HG02973 (cell line): ENCODE data around the gene TAF1C.
A peak's percentile ranks its signal among the peaks of the same experiment; 100 is the strongest.
"Not testable (repeated sequence)": the region's sequence is repeated elsewhere in the genome, so short reads cannot be mapped to it uniquely, and the experiment has no call there.

Source experiments
- ATAC-seq: cut with Tn5 transposase; IDR thresholded peaks from one replicate; pipeline ENCODE4 v1.9.1; 2021; ENCODE audit warnings: moderate library complexity; ENCODE audit not compliant: unreplicated experiment

TAF1C gene

DNA sequence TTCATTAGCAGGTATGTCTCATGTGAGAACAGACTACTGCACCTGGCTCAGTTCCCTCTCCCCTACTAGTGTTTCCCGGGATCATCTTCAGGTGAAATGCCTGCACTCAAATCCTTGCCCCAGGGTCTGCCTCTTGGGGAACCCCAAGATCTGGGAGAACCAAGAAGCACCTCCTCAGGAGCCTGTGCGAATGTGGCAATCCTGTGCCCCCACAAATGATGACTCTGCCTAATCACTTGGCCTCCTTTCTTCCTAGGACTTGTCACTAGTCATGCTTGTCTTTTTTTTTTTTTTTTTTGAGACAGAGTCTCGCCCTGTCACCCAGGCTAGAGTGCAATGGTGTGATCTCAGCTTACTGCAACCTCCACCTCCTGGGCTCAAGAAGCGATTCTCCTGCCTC is 25.8 kb upstream of the TAF1C start:
- no peak for ATAC-seq

DNA sequence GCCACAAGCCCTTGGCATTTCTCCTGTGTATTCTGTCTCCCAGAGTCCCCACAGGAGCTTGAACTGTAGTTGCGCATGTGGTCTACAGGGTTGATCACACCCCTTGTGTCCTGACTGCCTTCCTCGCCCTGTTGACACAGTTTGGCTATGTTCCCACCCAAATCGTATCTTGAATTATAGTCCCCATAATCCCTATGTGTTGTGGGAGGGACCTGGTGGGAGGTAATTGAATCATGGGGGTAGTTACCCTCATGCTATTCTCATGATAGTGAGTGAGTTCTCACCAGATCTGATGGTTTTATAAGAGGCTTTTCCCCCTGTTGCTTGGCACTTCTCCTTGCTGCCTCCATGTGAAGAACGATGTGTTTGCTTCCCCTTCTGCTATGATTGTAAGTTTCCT is 25.3 kb upstream of the TAF1C start:
- ATAC-seq = no peak

DNA sequence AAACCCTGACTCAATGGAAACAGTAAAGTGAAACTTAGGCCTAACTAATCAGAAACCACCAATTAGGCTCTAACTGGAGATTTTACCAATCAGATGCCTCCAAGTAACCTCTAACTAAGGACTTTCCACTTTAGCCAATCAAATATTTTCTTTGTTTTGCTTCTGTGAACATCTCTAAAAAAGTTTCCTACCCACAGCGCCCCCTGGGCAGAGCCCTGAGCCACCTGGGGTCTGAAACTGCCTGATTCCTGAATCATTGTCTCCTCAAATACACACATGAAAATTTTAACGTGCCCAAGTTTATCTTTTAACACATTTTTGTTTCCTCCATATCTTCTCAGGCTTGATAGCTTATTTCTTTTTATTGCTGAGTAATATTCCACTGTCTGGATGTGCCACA is 23.1 kb upstream of the TAF1C start:
- no peak for ATAC-seq

DNA sequence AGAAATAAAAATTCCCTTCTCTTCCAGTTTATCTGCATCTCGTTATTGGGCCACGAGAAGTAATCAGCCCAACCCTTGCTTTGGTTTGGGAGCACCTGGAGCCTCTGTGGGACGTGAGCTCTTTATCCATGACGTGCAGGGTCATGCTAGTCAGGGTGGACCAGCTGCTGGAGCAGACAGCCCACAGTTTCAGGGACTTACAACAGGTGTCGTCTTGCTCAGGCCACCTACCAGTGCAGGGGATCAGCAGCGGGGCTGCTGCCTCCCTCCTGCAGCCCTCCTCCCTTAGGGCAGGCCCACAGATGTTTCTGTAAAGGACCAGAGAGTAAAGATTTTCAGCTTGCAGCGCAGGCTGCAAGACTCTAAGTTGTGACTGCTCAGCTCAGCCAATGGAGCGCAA is 21.0 kb upstream of the TAF1C start:
- ATAC-seq = no peak

DNA sequence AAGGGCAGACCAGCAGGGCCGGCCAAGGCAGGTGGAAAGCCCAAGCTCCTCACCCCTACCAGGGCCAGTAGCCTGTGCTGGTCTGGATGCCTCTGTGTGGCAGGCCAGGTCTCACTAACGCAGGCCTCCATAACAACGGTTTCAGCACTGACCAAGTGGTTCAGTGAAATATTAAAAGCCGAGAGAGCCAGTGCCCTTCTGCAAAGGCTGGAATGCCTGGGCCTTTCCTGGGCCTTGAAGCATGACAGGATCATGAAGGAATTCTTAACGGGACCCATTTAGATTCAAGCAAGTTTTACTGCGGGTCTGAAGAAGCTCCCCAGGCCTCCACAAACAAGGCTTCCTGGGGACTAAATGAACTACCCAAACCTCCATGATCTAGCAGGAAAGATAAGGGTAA is 20.4 kb upstream of the TAF1C start:
- no peak for ATAC-seq

DNA sequence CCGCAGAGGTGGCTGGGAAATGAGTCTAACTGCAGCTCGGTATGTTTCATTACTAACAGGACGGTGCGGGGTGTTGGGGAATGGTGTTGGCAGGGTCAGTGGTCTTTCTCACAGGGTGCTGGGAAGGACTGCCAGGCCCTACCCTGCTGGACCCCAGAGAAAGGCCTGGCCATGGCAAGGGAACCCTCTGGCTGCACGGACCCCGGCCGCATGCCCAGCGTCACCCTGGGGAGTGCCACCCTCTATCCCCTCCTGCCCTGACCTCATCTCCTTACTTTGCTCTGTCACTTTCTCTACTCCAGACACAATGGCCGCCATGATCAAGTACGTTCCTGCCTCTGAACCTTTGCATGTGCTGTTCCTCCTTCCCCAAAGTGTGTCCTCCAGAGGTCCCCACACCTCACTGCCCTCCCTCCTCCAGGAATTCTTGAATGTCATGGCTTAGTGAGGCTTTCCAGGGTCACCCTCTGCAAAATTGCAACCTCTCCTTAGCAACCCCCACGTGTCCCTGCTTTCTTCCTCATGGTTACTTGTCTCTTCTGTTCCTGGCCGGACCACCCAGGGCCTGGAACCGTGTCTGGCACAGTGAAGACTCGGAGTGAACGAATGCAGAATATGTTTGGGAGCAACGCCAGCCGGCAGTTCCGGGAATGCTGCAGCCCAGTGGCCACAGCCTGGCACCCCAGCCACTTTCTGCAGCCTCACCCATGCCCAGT is 19.3 kb upstream of the TAF1C start:
- ATAC-seq = no peak

DNA sequence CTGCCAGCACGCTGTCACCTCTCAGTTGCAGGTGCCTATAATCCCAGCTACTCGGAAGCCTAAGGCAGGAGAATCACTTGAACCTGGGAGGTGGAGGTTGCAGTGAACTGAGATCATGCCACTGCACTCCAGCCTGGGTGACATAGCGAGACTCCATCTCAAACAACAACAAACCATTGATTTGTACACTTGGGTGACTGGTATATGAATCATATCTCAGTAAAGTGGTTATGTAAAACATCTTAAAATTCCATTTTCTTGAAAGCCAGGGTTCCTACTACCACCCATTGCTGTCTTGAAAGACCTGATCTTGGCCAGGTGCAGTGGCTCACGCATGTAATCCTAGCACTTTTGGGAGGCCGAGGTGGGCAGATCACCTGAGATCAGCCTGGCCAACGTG is 18.3 kb upstream of the TAF1C start:
- ATAC-seq = not testable (repeated sequence)

DNA sequence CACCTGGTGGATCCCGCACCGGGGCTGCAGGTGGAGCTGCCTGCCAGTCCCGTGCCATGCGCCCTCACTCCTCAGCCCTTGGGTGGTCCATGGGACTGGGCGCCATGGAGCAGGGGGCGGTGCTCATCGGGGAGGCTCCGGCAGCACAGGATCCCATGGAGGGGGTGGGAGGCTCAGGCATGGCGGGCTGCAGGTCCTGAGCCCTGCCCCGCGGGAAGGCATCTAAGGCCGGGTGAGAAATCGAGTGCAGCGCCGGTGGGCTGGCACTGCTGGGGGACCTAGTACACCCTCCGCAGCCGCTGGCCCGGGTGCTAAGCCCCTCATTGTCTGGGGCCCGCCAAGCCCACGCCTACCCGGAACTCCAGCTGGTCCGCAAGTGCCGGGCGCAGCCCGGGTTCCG is 17.7 kb upstream of the TAF1C start:
- not testable (repeated sequence) for ATAC-seq

DNA sequence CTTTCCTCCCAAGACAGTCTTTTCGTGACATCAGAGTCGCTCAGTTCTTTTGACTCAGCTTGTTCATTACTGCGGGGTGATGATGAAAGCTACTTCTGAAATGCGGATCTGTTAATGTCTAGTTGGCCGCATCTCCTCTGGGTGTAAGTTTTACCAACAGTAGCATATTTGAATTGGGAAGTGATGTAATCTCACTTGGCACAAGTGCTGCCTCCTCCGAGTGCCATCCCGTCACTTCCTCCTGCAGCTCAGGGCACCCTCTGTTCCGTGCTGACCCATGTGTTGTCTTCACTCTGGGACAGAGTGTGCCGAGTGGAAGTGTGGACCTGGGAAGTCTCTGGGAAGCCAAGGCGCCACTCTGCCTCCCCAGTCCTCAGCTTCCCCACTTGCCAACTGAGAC is 13.0 kb upstream of the TAF1C start:
- no peak for ATAC-seq

DNA sequence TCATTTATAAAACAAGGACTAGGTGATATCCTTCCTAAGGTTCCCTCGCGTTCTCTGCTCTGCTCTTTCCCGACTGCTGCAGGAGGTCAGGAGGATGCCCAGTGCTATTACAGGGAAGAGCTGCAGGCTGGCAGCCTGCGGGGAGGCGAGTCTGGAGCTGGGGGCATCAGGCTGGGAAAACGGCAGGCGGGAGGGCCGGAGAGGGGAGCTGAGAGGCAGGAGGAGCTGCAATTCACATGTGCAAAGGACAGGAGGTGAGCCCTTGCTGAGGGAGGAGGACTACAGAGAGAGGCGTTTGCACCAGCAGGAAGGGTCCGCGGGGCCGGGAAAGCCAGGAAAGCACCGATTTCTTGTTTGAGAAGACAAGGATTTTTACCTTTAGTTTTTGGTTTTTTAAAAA is 12.2 kb upstream of the TAF1C start:
- no peak for ATAC-seq

DNA sequence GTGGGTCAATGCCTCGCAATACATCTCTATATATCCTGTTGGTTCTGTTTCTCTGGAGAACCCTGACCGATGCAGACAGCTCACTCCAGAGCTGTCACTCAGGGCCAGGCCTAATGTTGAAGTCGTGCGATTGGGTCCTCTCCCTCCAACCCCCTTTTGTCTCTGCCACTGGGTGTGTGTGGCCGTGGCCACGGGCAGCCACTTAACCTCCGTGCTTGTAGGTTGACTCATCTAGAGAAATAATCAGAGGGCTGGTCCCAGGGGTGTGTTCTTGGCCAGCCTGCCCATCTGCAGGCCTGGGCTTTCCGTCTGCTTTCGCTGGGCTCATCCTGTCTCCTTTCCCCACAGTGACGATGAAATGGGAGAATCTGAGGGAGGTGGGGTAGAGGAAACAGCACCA is 11.5 kb upstream of the TAF1C start:
- ATAC-seq = no peak

DNA sequence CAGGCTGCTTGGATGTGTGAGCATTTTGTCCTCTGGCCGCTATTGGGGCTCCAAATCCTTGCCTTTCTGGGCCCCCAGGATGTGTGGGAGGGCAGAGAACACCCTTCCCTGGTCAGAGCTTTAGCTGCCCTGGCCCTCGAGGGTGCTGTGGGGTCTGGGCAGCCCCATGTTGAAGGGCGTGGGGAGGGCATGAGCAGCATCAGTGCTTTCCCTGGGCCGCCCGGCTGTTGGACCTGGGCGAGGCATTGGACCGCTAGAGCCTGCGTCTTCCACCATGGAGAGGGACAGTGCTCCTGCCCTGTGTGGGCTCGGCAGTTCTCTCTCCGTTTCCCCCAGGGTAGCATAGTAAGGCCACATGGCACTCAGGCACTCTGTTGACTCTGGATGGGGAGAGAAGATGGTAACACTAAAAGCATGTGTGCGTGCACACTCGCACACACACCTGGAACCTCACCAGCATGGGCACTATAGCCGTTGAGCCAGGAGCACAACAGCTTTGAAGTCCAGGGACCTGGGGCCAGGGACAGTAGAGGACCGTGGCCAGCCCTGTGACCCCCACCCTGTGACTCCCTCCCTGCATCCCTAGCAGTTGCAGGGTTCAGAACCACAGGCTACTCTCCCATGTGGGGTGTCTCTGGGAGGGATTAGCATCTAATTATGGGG is 10.7 kb upstream of the TAF1C start:
- no peak for ATAC-seq

DNA sequence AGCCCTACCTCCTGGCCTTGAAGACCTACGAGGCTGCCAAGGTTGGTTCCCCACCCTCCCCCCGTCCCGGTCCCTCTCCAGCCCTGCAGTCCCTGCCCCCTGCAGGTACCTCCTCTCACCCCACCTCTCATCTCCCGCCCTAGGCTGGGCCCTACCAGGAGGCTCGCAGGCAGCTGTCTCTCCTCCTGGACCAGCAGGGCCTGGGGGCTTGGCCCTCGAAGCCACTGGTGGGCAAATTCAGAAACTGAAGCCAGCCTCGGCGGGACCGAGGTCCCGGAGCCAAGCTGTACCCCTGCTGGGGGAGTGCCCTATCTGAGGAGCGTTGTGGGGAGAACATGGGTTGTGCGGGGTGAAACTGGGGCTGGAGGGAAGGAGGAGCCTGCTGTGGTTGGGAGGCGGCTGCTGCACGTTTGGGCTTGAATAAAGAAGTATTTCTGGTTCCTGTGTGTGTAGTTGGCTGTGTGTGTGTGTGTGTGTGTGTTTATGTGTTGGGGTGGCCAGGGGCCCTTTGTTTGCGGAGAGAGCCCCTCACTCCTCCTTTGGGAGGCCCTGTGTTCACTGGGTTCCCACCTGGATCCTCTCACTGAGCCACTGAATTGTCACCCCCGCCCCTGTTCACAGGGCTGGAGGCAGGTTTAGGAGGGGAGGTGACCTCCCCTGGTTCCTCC is 10.0 kb upstream of the TAF1C start:
- ATAC-seq = no peak

DNA sequence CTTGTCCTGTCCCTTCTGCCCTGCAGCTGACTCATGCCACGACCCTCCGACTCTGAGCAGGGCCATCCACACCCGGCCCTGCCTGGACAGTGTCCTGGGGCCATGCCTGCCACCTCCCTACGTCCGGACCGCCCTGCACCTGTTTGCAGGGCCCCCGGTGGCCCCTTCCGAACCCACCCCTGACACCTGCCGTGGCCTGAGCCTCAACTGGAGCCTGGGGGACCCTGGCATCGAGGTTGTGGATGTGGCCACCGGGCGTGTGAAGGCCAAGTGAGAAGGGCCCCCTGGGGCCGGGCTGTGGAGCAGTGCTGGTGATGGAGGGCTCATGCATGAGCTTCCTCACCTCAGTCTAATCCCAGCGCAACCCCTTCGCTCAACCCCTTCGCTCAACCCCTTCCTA is 9.2 kb upstream of the TAF1C start:
- no peak for ATAC-seq

DNA sequence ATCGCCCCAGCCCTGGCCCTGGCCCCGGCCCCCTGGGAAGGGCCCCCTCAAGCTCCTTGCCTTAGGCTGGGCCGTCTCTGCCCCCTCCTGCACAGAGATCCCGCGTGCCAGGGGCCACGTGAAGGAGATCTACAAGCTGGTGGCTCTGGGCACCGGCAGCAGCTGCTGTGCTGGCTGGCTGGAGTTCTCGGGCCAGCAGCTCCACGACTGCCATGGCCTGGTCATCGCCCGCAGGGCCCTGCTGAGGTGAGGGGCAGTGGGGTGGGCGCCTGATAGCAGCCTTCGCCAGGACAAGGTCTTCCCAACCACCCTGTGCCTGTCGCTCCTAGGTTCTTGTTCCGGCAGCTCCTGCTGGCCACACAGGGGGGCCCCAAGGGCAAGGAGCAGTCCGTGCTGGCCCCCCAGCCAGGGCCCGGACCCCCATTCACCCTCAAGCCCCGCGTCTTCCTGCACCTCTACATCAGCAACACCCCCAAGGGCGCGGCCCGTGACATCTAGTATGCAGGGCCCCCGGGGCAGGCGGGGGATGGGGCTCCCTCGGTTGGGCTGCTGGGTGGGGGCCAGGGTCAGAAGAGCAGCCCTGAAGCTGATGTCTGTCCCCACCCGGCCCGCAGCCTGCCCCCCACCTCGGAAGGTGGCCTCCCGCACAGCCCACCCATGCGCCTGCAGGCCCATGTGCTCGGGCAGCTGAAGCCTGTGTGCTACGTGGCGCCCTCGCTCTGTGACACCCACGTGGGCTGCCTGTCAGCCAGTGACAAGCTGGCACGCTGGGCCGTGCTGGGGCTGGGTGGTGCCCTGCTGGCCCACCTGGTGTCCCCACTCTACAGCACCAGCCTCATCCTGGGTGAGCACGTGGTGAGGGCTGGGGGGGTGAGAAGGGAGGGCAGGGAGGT is 8.6 kb upstream of the TAF1C start:
- ATAC-seq = no peak

DNA sequence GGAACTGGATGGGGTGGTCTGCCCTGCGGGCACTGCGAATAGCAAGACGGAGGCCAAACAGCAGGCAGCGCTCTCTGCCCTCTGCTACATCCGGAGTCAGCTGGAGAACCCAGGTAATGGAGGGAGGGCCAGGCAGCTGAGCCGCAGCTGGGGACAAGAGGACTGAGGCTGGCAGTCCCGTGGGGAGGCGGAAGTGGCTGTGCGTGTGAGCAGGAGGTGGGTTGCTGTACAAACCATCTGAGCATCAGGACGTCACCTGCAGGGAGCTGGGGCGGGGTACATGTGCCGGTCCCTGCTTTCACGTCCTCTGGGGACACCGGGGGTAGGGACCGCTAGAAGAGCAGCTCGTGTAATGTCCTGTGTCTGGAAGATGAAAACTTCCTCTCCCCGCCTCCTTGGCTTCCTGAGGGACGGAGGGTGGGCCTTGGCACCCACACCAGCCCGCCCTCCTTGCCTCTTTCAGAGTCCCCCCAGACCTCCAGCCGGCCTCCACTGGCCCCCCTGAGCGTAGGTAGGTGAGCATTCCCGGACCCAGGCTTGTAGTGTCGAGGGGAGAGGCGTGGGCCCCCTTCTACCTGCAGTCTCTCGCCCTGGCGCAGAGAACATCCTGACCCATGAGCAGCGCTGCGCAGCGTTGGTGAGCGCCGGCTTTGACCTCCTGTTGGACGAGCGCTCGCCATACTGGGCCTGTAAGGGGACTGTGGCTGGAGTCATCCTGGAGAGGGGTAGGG is 7.8 kb upstream of the TAF1C start:
- ATAC-seq = peak; percentile 48

DNA sequence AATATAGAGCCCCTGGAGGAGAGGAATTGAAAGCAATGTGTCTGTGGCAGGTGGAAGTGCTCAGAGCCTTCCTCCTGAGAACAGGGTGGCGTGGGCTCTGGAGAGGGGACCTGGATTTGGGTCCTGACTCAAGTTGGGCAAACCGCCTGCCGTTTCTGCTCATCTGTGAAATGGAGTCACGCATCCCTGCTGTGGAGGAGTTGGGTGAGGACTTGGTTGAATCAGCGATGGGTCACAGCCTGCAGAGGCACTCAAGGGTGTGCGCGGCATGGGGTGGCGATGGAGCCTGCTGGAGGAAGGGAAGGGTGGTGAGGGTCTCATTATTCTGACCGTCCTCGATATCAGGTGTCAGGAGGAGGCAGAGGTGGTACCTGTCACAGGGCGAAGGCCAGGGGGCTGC is 7.2 kb upstream of the TAF1C start:
- ATAC-seq = no peak

DNA sequence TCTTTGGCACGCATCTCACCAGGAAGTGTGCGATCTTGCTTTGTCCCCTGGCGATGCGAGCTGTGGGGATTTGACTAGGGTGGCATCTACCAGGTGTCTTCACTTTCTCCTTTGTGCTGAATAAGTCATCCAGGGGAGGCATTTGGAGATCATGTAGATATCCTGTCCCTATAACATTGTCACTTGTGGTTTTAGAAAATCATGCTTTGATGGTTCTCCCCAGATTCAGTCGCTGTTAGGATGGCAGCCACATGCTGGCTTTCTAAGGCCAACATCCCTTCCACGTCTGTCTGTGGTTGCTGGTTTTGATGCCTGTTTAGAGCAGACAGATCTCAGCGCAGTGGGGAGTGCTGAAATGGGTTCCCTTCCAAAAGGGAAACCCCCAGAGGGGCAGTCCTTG is 6.6 kb upstream of the TAF1C start:
- ATAC-seq = no peak

DNA sequence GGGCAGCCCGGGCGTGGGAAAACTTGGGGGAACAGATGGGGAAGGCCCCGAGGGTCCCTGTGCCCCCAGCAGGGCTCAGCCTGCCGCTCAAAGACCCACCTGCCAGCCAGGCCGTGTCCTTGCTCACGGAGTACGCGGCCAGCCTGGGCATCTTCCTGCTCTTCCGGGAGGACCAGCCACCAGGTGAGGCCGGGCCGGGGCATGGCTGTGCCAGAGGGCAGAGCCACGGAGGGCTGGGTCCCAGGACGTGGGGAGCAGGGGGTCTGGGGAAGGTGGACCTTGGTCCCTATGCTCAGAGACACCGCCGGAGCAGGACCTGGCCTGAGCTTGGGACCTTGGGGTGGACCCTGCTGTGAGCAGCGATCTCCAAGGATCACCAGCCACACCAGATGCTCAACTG is 4.6 kb upstream of the TAF1C start:
- ATAC-seq = no peak

DNA sequence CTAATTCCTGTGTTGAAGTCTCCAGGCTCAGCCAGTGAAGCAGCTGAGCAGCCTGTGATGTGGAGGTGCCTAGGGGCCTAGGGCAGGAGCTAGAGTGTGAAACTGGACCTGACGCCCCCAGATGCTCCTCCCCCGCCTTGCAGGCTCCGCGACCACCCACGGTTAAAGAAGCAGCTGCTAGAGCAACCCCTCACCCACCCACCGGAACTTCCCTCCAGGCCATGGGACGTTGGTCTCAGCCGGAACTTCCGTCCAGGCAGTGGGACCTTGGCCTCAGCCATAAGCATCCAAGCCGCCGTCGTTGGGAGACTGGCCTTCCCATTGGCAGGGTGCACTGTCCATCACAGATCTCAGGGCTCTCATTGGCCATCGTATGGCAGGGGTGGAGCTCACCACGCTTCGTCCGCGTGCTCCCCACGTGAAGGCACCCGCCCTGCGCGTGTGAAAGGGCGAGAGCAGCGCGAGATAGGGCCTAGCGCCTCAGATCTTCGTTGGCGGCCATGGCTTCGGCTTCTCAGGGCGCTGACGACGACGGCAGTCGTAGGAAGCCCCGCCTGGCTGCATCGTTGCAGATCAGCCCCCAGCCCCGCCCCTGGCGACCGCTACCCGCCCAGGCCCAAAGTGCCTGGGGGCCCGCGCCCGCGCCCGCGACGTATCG is 4.0 kb upstream of the TAF1C start, which contains the start of gene ADAD2:
Gene ADAD2, plus strand, starts transcription at position 427 of the 658 bp plus-strand sequence. Its CDS starts 74 bp downstream, at position 501.
- ATAC-seq = no peak
